ENCODE results near the gene VKORC1L1.
"Not testable (repeated sequence)": the region's sequence is repeated elsewhere in the genome, so short reads cannot be mapped to it uniquely, and the experiment has no call there.

The VKORC1L1 gene

DNA sequence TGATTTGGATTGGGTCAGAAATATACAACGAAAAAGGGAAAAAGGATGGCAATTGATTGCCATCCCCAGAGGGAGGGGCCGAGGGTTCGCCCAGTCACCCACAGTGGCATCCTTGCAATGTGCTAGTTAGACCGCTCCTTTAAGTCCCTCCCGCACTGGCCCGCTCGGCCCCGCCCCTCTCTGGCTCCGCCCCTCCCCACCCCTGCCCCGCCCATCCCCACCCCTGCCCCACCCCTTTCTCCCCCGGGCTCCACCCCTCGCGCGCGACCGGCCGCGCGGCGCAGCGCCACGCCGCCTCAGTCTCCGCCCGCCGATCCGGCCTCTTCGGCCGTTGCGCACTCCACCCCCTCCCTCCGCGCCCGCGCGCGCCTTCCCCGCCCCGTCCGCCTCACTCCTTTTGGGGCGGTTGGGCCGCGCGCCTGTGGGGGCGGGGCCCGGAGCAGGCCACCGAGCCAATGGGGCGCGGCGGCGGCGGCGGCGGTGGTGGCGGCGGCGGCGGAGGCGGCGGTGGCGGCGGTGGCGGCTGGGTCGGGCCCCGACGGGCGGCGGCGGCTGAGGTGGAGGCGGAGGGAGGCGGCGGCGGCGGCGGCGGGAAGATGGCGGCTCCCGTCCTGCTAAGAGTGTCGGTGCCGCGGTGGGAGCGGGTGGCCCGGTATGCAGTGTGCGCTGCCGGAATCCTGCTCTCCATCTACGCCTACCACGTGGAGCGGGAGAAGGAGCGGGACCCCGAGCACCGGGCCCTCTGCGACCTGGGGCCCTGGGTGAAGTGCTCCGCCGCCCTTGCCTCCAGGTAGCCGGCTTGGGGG is at the start of gene VKORC1L1:
Gene VKORC1L1 (plus strand): TSS at position 299 of the 806 bp plus-strand sequence. CDS start 298 bp downstream, at position 597.
- Histone ChIP-seq H3K9me3 (replicated peaks; ENCODE audit: insufficient read depth, low read length) (no peaks in the 10 kb centered on the region), H4K20me1 (ENCODE audit: insufficient read depth, low read length) (no peaks in the 10 kb centered on the region), H3K36me3 (replicated peaks; ENCODE audit: insufficient read depth, low read length) (no peaks in the 10 kb centered on the region), H3F3A (ENCODE audit: insufficient read depth, low read length) (peaks cover 5% of the 10 kb centered on the region; the same call in 1 of the 2 replicates), H3K79me2 (ENCODE audit: low read length) (peaks cover 38% of the 10 kb centered on the region), H3K27ac (ENCODE audit: low read length) (peak within 1 kb of the TSS; percentile 53; the same call in 1 of the 2 replicates), H3K4me2 (ENCODE audit: low read depth, low read length) (peak within 1 kb of the TSS; percentile 73), H3K9ac (ENCODE audit: low read length) (peak within 1 kb of the TSS; percentile 77), H3K4me1 (ENCODE audit: low read length) (peaks cover 5% of the 10 kb centered on the region; the same call in 1 of the 2 replicates), H3K9me2 (replicated peaks; ENCODE audit: insufficient read depth, low read length) (no peaks in the 10 kb centered on the region), H3K4me3 (ENCODE audit: low read length) (peak within 1 kb of the TSS; percentile 76), H3K27me3 (replicated peaks; ENCODE audit: insufficient read depth, low read length) (no peaks in the 10 kb centered on the region), H2AFZ (ENCODE audit: low read length) (no peak within 1 kb of the TSS)
- TF ChIP-seq, protein P1, sequence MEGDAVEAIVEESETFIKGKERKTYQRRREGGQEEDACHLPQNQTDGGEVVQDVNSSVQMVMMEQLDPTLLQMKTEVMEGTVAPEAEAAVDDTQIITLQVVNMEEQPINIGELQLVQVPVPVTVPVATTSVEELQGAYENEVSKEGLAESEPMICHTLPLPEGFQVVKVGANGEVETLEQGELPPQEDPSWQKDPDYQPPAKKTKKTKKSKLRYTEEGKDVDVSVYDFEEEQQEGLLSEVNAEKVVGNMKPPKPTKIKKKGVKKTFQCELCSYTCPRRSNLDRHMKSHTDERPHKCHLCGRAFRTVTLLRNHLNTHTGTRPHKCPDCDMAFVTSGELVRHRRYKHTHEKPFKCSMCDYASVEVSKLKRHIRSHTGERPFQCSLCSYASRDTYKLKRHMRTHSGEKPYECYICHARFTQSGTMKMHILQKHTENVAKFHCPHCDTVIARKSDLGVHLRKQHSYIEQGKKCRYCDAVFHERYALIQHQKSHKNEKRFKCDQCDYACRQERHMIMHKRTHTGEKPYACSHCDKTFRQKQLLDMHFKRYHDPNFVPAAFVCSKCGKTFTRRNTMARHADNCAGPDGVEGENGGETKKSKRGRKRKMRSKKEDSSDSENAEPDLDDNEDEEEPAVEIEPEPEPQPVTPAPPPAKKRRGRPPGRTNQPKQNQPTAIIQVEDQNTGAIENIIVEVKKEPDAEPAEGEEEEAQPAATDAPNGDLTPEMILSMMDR (IDR thresholded peaks at IDR 0.05; ENCODE audit: low read length): no peak
- TF ChIP-seq EZH2 (optimal IDR thresholded peaks at IDR 0.05; ENCODE audit: low read depth, low read length) (no peak), EZH2phosphoT487 (IDR thresholded peaks at IDR 0.05; ENCODE audit: low read length) (no peak)
- DNase-seq: peak; percentile 96

DNA sequence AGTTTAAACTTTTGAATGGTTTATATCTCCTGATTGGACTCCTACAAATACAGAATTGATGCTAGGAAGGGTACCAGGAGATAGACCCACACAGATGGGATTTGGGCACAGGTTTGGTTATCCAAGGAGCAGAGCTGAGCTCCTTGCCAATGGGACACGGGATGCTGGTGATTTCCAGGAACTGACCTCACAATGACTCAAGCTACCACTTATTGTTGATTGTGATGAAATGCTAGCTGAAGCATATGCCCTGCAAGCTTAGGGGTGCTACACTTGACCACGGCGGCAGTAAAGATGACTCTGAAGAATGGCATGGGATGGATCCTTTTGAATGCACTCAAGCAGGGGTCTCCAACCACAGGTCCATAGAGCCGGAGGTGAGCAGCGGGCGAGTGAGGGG is 45.5 kb upstream of the VKORC1L1 start:
- Histone ChIP-seq H3K4me3 (ENCODE audit: low read length) (no peak overlapping the region), H3K27me3 (replicated peaks; ENCODE audit: insufficient read depth, low read length) (no peaks in the 10 kb centered on the region), H3K9me2 (replicated peaks; ENCODE audit: insufficient read depth, low read length) (no peaks in the 10 kb centered on the region), H3K9me3 (replicated peaks; ENCODE audit: insufficient read depth, low read length) (no peaks in the 10 kb centered on the region), H3K9ac (ENCODE audit: low read length) (no peak overlapping the region), H3K4me2 (ENCODE audit: low read depth, low read length) (no peak overlapping the region), H3K4me1 (ENCODE audit: low read length) (no peaks in the 10 kb centered on the region), H3F3A (ENCODE audit: insufficient read depth, low read length) (no peaks in the 10 kb centered on the region), H3K36me3 (replicated peaks; ENCODE audit: insufficient read depth, low read length) (no peaks in the 10 kb centered on the region), H4K20me1 (ENCODE audit: insufficient read depth, low read length) (no peaks in the 10 kb centered on the region), H3K27ac (ENCODE audit: low read length) (no peak overlapping the region), H2AFZ (ENCODE audit: low read length) (no peak overlapping the region), H3K79me2 (ENCODE audit: low read length) (no peaks in the 10 kb centered on the region)
- DNase-seq: no peak
- TF ChIP-seq EZH2phosphoT487 (IDR thresholded peaks at IDR 0.05; ENCODE audit: low read length) (no peak), EZH2 (optimal IDR thresholded peaks at IDR 0.05; ENCODE audit: low read depth, low read length) (no peak)
- TF ChIP-seq, protein P1 (IDR thresholded peaks at IDR 0.05; ENCODE audit: low read length): no peak

DNA sequence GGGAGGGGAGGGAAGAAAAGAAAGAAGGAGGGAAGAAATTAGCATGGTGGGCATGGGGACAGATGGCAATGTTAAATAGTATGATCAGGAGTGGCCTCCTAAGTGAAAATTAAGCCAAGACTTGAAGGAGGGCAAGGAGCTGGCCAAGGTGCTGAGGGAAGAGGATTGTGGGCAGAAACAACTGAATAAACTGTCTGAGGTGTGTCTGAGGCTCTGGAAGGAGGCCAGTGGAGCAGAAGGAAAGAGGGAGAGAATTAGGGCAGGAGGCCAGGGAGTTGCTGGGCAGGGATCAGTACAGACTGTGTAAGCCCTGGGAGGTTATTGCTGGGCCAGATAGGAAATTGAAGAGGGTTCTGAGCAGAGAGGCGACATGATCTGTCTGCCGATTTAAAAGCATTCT is 40.6 kb upstream of the VKORC1L1 start:
- H2AFZ ChIP-seq (ENCODE audit: low read length): no peak overlapping the region
- no peaks in the 10 kb centered on the region for H4K20me1 ChIP-seq (ENCODE audit: insufficient read depth, low read length)
- no peak overlapping the region for H3K9ac ChIP-seq (ENCODE audit: low read length)
- H3K4me1 ChIP-seq (ENCODE audit: low read length): no peaks in the 10 kb centered on the region
- no peaks in the 10 kb centered on the region for H3K27me3 ChIP-seq (replicated peaks; ENCODE audit: insufficient read depth, low read length)
- H3K36me3 ChIP-seq (replicated peaks; ENCODE audit: insufficient read depth, low read length): no peaks in the 10 kb centered on the region
- DNase-seq: no peak
- no peak overlapping the region for H3K27ac ChIP-seq (ENCODE audit: low read length)
- H3K4me3 ChIP-seq (ENCODE audit: low read length): no peak overlapping the region
- H3K79me2 ChIP-seq (ENCODE audit: low read length): no peaks in the 10 kb centered on the region
- no peaks in the 10 kb centered on the region for H3K9me2 ChIP-seq (replicated peaks; ENCODE audit: insufficient read depth, low read length)
- no peak overlapping the region for H3K4me2 ChIP-seq (ENCODE audit: low read depth, low read length)
- no peaks in the 10 kb centered on the region for H3K9me3 ChIP-seq (replicated peaks; ENCODE audit: insufficient read depth, low read length)
- TF ChIP-seq, protein P1 (IDR thresholded peaks at IDR 0.05; ENCODE audit: low read length): no peak
- no peak for TF ChIP-seq EZH2 (optimal IDR thresholded peaks at IDR 0.05; ENCODE audit: low read depth, low read length)
- no peak for TF ChIP-seq EZH2phosphoT487 (IDR thresholded peaks at IDR 0.05; ENCODE audit: low read length)
- no peaks in the 10 kb centered on the region for H3F3A ChIP-seq (ENCODE audit: insufficient read depth, low read length)

DNA sequence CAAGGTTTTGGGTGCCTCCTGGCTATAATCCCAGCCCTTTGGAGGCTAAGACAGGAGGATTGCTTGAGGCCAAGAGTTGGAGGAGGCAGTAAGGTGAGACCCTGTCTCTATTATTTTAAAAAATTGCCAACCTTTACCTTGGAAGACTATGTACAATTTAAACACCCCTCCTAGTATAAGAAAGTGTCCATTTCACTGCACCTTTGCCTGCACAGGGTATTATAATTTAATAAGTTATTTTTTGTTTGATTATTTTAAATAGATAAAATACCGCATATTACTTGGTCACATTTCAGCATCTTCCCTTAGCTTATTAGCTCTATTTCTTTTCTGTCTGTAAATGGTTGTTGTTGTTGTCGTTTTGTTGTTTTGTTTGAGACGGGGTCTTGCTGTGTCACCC is 36.2 kb upstream of the VKORC1L1 start:
- H2AFZ ChIP-seq (ENCODE audit: low read length); H3K27ac ChIP-seq (ENCODE audit: low read length); H3K79me2 ChIP-seq (ENCODE audit: low read length); H3K4me3 ChIP-seq (ENCODE audit: low read length); H3K9me3 ChIP-seq (replicated peaks; ENCODE audit: insufficient read depth, low read length); DNase-seq; H3F3A ChIP-seq (ENCODE audit: insufficient read depth, low read length); H3K9me2 ChIP-seq (replicated peaks; ENCODE audit: insufficient read depth, low read length); H3K4me2 ChIP-seq (ENCODE audit: low read depth, low read length); H3K9ac ChIP-seq (ENCODE audit: low read length); H4K20me1 ChIP-seq (ENCODE audit: insufficient read depth, low read length); H3K36me3 ChIP-seq (replicated peaks; ENCODE audit: insufficient read depth, low read length); H3K27me3 ChIP-seq (replicated peaks; ENCODE audit: insufficient read depth, low read length); H3K4me1 ChIP-seq (ENCODE audit: low read length): not testable (repeated sequence)

DNA sequence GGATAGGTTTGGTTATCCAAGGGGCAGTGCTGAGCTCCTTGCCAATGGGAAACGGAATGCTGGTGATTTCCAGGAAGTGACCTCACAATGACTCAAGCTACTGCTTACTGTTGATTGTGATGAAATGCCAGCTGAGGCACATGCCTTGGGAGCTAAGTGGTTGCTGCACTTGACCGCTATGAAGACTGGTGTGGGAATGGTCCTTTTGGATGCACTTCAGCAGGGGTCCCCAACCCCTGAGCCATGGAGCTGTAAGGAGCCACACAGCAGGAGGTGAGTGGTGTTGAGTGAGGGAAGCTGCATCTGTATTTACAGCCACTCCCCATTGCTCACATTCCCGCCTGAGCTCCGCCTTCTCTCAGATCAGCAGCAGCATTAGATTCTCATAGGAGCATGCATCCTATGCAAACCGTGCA is 35.3 kb upstream of the VKORC1L1 start:
- H3K4me3 ChIP-seq (ENCODE audit: low read length); H3K9ac ChIP-seq (ENCODE audit: low read length); H3K27ac ChIP-seq (ENCODE audit: low read length); DNase-seq; H3K79me2 ChIP-seq (ENCODE audit: low read length); H3K4me1 ChIP-seq (ENCODE audit: low read length); H4K20me1 ChIP-seq (ENCODE audit: insufficient read depth, low read length); H3K27me3 ChIP-seq (replicated peaks; ENCODE audit: insufficient read depth, low read length); H3K9me3 ChIP-seq (replicated peaks; ENCODE audit: insufficient read depth, low read length); H3K4me2 ChIP-seq (ENCODE audit: low read depth, low read length); H3K36me3 ChIP-seq (replicated peaks; ENCODE audit: insufficient read depth, low read length); H3K9me2 ChIP-seq (replicated peaks; ENCODE audit: insufficient read depth, low read length); H3F3A ChIP-seq (ENCODE audit: insufficient read depth, low read length); H2AFZ ChIP-seq (ENCODE audit: low read length): not testable (repeated sequence)

Data from MM.1S (cell line).